ENCODE measurements around the gene L3MBTL1. TPM values are rescaled to one million over a fixed set of nuclear protein-coding genes. Genes with fewer than 3 reads are reported as not detected.

Gene L3MBTL1
- total RNA-seq, 1 donor from 2014 or later: 22.4 TPM

DNA sequence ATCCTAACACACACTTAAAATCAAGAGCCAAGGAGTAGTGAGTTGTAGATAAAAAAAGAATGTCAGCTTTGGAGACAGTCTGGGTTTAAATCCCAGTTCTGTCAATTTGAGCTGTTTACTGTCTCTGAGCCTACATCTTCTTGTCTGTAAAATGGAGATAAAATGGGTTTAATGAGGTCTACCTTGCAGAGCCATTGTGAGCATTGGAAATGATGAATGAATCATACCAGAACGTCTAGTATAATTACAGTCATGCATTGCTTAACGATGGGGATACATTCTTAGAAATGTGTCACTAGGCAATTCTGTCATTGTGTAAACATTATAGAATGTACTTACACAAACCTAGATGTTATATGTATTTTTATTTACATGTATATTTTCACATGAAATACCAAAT is 33.7 kb downstream of the L3MBTL1 start:
- no peak for DNase-seq (ENCODE audit: low read depth, low spot score)
- TF ChIP-seq, protein P1, sequence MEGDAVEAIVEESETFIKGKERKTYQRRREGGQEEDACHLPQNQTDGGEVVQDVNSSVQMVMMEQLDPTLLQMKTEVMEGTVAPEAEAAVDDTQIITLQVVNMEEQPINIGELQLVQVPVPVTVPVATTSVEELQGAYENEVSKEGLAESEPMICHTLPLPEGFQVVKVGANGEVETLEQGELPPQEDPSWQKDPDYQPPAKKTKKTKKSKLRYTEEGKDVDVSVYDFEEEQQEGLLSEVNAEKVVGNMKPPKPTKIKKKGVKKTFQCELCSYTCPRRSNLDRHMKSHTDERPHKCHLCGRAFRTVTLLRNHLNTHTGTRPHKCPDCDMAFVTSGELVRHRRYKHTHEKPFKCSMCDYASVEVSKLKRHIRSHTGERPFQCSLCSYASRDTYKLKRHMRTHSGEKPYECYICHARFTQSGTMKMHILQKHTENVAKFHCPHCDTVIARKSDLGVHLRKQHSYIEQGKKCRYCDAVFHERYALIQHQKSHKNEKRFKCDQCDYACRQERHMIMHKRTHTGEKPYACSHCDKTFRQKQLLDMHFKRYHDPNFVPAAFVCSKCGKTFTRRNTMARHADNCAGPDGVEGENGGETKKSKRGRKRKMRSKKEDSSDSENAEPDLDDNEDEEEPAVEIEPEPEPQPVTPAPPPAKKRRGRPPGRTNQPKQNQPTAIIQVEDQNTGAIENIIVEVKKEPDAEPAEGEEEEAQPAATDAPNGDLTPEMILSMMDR (conservative IDR thresholded peaks at IDR 0.05): no peak
- Mint-ChIP-seq H3K27ac (ENCODE audit: unreplicated experiment) (no peak overlapping the region), H3K27me3 (ENCODE audit: low read depth) (no peaks in the 10 kb centered on the region), H3K36me3 (ENCODE audit: low read depth) (peaks cover 2% of the 10 kb centered on the region), H3K4me3 (no peak overlapping the region), H3K9me3 (peaks cover under 1% of the 10 kb centered on the region), H3K4me1 (no peaks in the 10 kb centered on the region)

DNA sequence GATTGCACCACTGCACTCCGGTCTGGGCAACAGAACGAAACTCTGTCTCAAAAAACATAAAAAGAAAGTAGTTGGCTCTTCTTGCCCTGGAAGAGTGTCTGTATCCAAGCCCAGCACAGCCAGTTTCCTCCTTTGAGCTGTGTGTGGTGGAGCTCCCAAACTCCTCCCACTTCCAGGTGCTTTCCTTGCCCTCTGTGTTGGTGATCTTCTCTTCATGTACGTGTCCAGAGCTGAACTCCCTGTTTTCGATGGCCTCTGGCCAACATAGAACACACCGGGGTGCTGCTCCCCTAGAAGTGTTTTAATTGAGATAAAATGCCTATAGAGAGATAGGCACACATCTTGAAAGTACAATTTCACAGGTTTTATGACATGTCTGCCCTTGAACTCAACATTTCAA is 34.7 kb downstream of the L3MBTL1 start:
- TF ChIP-seq, protein P1 (conservative IDR thresholded peaks at IDR 0.05): no peak
- DNase-seq (ENCODE audit: low read depth, low spot score): no peak

GRCh38 chr20:43542674-43543073 is 35.2 kb downstream of the L3MBTL1 start:
- Mint-ChIP-seq H3K4me1 (no peaks in the 10 kb centered on the region), H3K36me3 (ENCODE audit: low read depth) (peaks cover 11% of the 10 kb centered on the region), H3K9me3 (peaks cover 10% of the 10 kb centered on the region), H3K27me3 (ENCODE audit: low read depth) (no peaks in the 10 kb centered on the region), H3K4me3 (no peak overlapping the region), H3K27ac (ENCODE audit: unreplicated experiment) (no peak overlapping the region)
- no peak for DNase-seq (ENCODE audit: low read depth, low spot score)
- TF ChIP-seq, protein P1 (conservative IDR thresholded peaks at IDR 0.05): no peak

More for the DNA sequence above, 34.7 kb downstream of the L3MBTL1 start:
- no peak overlapping the region for H3K4me3 Mint-ChIP-seq
- peaks cover 7% of the 10 kb centered on the region for H3K36me3 Mint-ChIP-seq (ENCODE audit: low read depth)
- H3K9me3 Mint-ChIP-seq: peaks cover 5% of the 10 kb centered on the region
- H3K4me1 Mint-ChIP-seq: no peaks in the 10 kb centered on the region
- no peaks in the 10 kb centered on the region for H3K27me3 Mint-ChIP-seq (ENCODE audit: low read depth)
- H3K27ac Mint-ChIP-seq (ENCODE audit: unreplicated experiment): no peak overlapping the region

GRCh38 chr20:43543138-43543537 is 35.6 kb downstream of the L3MBTL1 start:
- H3K27ac Mint-ChIP-seq (ENCODE audit: unreplicated experiment): no peak overlapping the region
- H3K36me3 Mint-ChIP-seq (ENCODE audit: low read depth): peaks cover 16% of the 10 kb centered on the region
- H3K4me1 Mint-ChIP-seq: no peaks in the 10 kb centered on the region
- H3K9me3 Mint-ChIP-seq: peaks cover 10% of the 10 kb centered on the region
- no peak overlapping the region for H3K4me3 Mint-ChIP-seq
- no peaks in the 10 kb centered on the region for H3K27me3 Mint-ChIP-seq (ENCODE audit: low read depth)
- TF ChIP-seq, protein P1 (conservative IDR thresholded peaks at IDR 0.05): no peak
- no peak for DNase-seq (ENCODE audit: low read depth, low spot score)

DNA sequence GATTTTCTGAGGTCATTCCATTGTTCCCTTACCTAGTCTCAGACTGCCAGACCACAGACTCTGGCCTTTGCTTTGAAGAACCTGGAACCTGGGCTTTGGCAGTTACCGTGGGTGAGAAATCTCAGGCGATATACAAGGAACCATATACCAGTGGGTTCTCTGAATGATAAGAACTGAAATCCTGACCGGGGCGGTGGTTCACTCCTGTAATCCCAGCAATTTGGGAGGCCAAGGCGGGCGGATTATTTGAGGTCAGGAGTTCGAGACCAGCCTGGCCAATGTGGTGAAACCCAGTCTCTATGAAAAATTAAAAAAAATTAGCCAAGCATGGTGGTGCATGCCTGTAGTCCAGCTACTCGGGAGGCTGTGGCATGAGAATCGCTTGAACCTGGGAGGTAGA is 37.0 kb downstream of the L3MBTL1 start:
- Mint-ChIP-seq H3K4me1 (no peaks in the 10 kb centered on the region), H3K9me3 (peaks cover 10% of the 10 kb centered on the region), H3K4me3 (no peak overlapping the region), H3K27ac (ENCODE audit: unreplicated experiment) (no peak overlapping the region), H3K27me3 (ENCODE audit: low read depth) (no peaks in the 10 kb centered on the region), H3K36me3 (ENCODE audit: low read depth) (peaks cover 20% of the 10 kb centered on the region)
- no peak for DNase-seq (ENCODE audit: low read depth, low spot score)
- TF ChIP-seq, protein P1 (conservative IDR thresholded peaks at IDR 0.05): no peak
